GM19468 (cell line): ENCODE data around the gene FAM184B.

ENCODE experiments used
- ATAC-seq: cut with Tn5 transposase; IDR thresholded peaks from one replicate; pipeline ENCODE4 v1.9.1; 2021; ENCODE audit warnings: mild to moderate bottlenecking, moderate library complexity, moderate number of reproducible peaks; ENCODE audit not compliant: unreplicated experiment; ENCODE audit errors: extremely low read depth

Gene FAM184B

DNA sequence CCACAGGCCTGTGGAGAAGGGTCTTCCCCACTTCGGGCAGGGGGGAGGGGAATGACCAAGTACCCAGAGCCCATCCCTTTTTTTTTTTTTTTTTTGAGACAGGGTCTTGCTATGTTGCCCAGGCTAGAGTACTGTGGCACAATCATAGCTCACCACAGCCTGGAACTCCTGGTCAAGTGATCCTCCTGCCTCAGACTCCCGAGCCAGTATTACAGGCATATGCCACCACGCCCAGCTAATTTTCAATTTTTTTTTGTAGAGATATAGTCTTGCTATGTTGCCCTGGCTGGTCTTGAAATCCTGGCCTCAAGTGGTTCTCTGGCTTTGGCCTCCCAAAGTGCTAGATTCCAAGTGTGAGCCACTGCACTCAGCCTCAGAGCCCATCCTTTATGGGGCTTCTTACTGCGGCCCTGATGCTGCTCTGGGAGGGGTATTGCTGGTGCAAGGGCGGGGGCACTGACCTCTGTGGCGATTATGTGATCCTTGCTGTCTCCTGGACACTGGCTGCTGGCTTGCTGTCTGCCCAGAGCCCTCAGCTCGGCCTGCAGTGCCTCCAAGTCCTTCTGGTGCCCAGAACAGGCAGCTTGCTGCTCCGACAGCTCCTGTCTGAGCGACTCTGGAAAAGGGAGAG is 134.1 kb downstream of the FAM184B start:
- no peak for ATAC-seq

GRCh38 chr4:17646693-17647092 is 134.7 kb downstream of the FAM184B start:
- ATAC-seq, result no peak

GRCh38 chr4:17642398-17642783 is 139.0 kb downstream of the FAM184B start:
- no peak for ATAC-seq

- no peak for ATAC-seq
Measured at GRCh38 chr4:17639136-17639535, 142.3 kb downstream of the FAM184B start.

DNA sequence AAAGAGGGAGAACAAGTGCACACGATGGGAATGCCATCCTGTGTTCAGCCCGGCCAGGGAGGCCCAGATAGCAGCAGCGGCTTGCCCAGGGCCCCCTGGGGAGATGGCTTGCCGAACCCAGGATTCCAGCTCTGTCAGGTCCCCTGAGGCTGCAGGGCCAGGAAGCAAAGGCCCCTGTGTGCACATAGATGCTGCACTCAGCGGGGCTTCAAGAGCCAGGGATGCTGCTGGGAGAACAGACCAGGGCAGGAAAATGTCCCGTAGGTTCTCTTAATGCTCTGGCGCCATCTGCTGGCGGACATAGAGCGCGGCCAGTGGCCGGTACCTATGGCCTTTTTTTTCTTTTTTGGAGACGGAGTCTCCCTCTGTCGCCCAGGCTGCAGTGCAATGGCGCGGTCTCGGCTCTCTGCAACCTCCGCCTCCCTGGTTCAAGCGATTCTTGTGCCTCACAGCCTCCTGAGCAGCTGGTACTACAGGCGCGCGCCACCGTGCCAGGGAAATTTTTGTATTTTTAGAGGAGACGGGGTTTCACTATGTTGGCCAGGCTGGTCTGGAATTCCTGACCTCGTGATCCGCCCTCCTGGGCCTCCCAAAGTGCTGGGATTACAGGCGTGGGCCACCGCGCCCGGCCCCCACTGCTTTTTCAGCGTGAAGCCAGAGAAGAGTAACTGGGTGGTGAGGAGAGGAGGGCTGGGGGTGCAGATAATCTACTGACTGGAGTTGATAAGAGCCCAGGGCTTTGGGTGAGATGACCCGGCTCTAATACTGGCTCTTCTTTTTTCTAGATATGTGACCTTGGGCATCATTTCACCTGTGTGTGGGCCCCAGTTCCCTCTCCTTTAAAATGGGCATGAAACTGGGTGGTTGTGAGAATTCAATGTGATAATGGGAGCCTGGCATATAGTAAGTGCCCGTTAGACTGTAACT is 144.5 kb downstream of the FAM184B start:
- peak; percentile 80 for ATAC-seq

- ATAC-seq, result no peak
Measured at GRCh38 chr4:17636341-17636695, 145.1 kb downstream of the FAM184B start.

DNA sequence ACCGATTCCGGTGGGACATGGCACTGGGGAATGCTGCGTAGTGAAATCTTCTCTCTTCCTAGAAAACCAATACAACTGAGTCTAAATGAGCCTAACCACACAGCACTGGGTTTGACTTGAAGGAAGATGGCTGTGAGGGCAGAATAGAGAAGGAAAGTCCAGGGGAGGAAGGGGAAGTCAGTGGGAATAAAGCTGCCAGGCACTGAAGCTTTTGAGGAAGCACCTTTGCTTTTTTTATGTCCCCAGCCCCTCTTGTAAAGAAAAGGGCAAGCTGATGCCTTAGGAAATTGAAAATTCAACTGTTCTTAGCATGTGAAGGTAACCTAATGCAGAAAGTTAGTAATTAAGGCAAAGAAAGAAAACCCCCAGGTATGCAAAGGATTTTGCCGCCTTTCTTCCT is 146.4 kb downstream of the FAM184B start:
- ATAC-seq, result no peak

DNA sequence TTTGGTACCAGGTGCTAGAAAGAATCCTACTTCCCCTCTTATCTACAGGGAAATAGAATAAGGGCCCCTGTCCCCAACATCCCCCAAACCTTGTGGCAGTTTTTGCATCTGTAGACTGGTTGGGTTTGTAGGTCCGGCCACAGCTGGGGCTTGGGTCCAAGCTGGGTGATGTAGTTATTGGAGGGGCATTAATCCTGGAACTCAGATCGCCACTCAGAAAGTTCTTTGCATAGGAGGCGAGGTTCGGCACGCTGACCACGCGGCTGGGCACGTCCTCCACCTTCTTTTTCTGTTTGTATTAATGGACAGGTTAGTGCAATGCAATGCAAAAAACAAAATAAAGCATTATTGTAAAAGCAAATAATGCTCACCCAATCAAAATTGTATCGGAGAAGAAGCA is 147.8 kb downstream of the FAM184B start:
- ATAC-seq, result no peak

GRCh38 chr4:17630228-17630627 is 151.2 kb downstream of the FAM184B start:
- no peak for ATAC-seq

DNA sequence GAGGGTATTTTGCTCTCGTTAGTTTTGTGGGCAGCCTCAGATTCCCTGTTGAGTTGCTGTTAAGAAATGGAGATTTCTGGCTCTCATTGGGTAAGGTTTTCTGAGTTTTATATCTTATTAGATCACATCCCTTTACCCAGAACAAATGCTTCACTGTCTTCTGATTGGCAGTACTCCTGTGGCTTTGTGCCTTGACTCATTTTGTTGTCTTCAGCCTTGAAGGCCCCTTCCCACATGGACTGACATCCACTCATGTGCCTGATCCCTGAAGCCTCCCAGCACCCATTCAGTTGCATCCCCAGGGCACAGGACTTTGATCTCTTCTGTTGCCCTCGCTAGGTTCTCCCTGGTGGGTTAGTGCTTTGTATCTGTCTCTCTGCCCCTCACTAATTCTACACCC is 156.6 kb downstream of the FAM184B start:
- ATAC-seq, result no peak

GRCh38 chr4:17623451-17624001 is 157.9 kb downstream of the FAM184B start:
- no peak for ATAC-seq

GRCh38 chr4:17619416-17620105 is 161.9 kb downstream of the FAM184B start:
- no peak for ATAC-seq

GRCh38 chr4:17618926-17619325 is 162.5 kb downstream of the FAM184B start:
- no peak for ATAC-seq

- no peak for ATAC-seq
Measured at GRCh38 chr4:17616283-17616682, 165.1 kb downstream of the FAM184B start.

DNA sequence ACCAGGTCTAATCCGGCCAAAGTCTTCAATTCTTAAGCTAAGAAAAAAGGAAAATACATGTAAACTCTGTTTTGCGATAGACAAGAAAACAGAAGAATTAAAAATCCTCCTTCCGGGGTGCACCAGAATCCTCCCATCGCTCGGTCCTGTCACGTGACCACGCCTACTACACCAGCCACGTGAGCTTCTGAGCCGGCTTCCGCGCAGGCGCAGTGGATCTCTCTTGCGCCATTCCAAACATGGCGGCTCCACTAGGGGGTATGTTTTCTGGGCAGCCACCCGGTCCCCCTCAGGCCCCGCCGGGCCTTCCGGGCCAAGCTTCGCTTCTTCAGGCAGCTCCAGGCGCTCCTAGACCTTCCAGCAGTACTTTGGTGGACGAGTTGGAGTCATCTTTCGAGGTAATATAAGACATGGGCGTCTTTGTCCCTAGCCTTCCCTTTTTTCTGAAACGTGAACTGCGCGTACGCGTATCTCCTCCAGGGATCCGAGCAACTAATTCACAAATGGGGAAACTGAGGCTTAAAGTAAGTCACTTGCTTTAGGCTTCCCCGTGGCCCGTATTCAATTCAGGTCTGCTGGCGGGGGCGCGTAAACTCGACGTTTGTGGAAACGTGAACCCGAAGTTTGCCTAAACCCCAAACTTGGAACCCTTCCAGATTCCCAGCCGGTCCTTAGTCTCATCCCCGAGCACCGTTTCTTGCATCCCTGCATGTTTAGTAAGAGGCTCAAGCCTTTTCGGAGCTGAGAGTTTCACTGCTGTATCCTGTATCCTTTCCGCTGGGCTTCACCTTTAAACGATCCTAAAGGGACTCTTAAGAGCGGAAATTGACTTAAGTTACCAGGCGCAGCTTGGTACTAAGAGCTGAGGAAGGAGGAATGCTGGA is 166.8 kb downstream of the FAM184B start, which contains the start of gene MED28:
Gene MED28, plus strand, starts transcription at position 226 of the 884 bp plus-strand sequence. Its CDS starts 14 bp downstream, at position 240.
- ATAC-seq, result peak; percentile 91

GRCh38 chr4:17613761-17614415 is 167.5 kb downstream of the FAM184B start:
- peak; percentile 49 for ATAC-seq

DNA sequence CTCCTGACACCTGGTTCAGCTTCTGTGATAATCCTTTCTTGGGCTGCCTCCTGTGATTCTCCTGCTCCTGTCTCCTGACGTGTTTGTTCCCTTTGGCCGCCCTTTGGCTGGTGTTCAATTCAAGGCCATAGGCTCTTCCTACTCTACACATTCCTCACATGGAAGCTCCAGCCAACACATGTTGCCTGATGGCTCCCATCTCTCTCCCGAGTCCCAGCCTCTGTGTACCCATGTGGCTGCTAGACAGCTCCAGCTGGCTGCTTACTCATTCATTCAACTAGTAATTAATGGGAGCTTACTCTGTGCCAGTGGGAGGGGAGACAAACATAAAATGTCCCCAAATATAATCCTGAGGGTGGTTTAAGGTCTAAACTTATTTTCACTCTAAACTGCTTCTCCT is 176.2 kb downstream of the FAM184B start:
- no peak for ATAC-seq

- no peak for ATAC-seq
Measured at GRCh38 chr4:17599826-17600225, 181.6 kb downstream of the FAM184B start.

DNA sequence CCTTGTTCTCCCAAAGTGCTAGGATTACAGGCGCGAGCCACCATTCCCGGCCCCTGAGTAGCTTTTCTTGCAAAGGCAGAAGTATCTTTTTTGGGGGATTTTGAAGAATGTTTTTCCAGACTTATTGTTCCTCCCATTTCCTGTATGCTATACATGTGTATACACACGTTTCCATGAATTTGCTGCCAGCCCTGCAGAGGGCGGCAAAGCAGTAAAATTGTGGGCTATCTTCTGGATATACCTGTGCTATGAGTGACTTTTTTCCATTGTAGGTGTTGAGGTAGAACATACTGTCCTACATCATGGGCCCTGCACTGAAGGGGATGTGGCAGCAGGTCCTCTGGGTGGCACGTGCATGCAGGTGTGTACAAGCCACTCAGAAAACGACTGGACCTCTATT is 183.9 kb downstream of the FAM184B start:
- no peak for ATAC-seq
